AG04450 (cell line): Measurements from ENCODE around the gene TMEM255B. TPM values are rescaled to one million over a fixed set of nuclear protein-coding genes. Genes with fewer than 3 reads are reported as not detected.
"Not testable (repeated sequence)": the region's sequence is repeated elsewhere in the genome, so short reads cannot be mapped to it uniquely, and the experiment has no call there.

ENCODE experiments used
- CTCF ChIA-PET: fragments of 300-600, 350-600 bp; formaldehyde crosslinking; extraction: SDS; loops from one replicate; lab custom pipeline; 2022; ENCODE audit warnings: antibody characterized with exemption, inconsistent platforms; lab: Charles Lee
- POLR2A ChIA-PET: fragments of 350-600 bp; formaldehyde crosslinking; extraction: SDS; loops from one replicate; lab custom pipeline; 2021; ENCODE audit warnings: antibody characterized with exemption, inconsistent platforms; lab: Yijun Ruan, JAX
- DNase-seq: peaks from one replicate; pipeline ENCODE4 v3.0.0-alpha.2; 2011; ENCODE audit warnings: low read depth, low spot score
- H3K27ac ChIP-seq: one replicate; pipeline ENCODE4 v1.5.1; 2012; ENCODE audit warnings: low read depth, low read length, control low read depth
- H3K27me3 ChIP-seq: one replicate; pipeline ENCODE4 v1.6.0; 2012; ENCODE audit warnings: low read length; ENCODE audit not compliant: control insufficient read depth, insufficient read depth
- H3K4me3 ChIP-seq: 2 replicates; pipeline ENCODE4 v1.5.1; 2011; ENCODE audit warnings: mild to moderate bottlenecking, low read depth, low read length, control low read depth
- H3K9me3 ChIP-seq: 2 replicates; pipeline ENCODE4 v1.5.1; 2012; ENCODE audit warnings: low read length; ENCODE audit not compliant: control insufficient read depth, insufficient read depth
- polyA plus RNA-seq: library from polyadenylated mRNA; depleted of rRNA; stranded (reverse); fragments of >200 nt; gene quantifications from 2 replicates; pipeline ENCODE4 v1.2.3, GENCODE V29; 2011
- TF ChIP-seq, protein P1 (sequence below): IDR thresholded peaks from 2 replicates; pipeline ENCODE4 v1.5.1; 2011; ENCODE audit warnings: low read depth, low read length, control low read depth, inconsistent platforms

TMEM255B gene
- polyA plus RNA-seq, 1 experiment, result 4.1 TPM

DNA sequence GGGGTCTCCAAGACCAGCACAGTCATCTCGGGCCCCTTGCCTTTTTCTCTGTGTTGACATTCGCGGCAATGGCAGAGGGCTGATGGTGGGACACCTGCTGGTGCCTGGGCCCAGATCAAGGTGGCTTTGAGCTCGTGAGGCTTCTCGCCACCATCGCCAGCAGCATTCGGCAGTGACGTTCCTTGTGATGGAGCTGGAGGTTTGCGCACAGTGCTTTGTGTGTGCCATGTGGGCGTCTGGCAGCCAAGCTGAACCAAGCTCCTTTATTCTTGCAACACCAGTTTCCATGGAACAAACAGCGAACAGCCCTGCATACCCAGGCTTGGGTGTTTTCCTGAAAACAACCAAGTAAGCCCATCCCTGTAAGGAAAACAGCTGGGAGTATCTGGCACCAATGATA lies 9.1 kb upstream of the TMEM255B start:
- DNase-seq, result no peak
- TF ChIP-seq, protein P1, sequence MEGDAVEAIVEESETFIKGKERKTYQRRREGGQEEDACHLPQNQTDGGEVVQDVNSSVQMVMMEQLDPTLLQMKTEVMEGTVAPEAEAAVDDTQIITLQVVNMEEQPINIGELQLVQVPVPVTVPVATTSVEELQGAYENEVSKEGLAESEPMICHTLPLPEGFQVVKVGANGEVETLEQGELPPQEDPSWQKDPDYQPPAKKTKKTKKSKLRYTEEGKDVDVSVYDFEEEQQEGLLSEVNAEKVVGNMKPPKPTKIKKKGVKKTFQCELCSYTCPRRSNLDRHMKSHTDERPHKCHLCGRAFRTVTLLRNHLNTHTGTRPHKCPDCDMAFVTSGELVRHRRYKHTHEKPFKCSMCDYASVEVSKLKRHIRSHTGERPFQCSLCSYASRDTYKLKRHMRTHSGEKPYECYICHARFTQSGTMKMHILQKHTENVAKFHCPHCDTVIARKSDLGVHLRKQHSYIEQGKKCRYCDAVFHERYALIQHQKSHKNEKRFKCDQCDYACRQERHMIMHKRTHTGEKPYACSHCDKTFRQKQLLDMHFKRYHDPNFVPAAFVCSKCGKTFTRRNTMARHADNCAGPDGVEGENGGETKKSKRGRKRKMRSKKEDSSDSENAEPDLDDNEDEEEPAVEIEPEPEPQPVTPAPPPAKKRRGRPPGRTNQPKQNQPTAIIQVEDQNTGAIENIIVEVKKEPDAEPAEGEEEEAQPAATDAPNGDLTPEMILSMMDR, result no peak
- peaks cover 10% of the 10 kb centered on the region for H3K27me3 ChIP-seq
- ChIA-PET POLR2A (no interaction called here), CTCF (no interaction called here)
- no peak overlapping the region for H3K27ac ChIP-seq
- peaks cover 20% of the 10 kb centered on the region for H3K9me3 ChIP-seq
- no peak overlapping the region for H3K4me3 ChIP-seq

DNA sequence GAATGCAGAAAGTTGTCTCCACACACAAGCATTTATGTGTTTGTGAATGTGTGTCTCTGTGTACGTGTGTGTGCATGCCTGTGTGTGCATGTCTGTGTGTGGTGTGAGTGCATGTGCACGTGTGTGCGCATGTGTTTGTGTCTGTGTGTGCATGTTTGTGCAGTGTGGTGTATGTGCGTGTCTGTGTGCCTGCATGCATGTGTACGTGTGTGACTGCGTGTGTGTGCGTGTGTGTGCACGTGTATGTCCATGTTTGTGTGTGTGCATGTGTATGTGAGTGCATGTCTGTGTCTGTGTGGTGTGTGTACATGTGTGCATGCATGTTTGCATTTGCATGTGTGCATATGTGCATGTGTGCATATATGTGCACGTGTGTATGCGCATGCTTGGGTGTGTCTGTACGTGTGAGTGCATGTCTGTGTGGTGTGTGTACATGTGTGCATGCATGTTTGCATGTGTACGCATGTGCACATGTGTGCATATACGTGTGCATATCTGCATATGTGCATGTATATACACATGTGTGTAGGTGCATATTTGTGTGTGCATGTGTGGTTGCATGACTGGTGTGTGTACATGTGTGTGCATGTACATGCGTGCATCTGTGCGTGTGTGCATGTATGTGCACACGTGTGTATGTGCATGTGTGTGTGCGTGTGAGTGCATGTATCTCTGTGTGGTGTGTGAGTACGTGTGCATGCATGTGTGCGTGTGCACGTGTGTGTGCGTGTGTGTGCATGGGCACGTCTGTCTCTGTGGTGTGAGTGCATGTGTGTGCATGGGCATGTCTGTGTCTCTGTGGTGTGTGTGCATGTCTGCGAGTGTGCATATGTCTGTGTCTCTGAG lies 8.2 kb upstream of the TMEM255B start:
- DNase-seq, result no peak
- no peak overlapping the region for H3K4me3 ChIP-seq
- peaks cover 13% of the 10 kb centered on the region for H3K27me3 ChIP-seq
- H3K27ac ChIP-seq, result no peak overlapping the region
- TF ChIP-seq, protein P1, result no peak
- CTCF ChIA-PET, result no interaction called here
- H3K9me3 ChIP-seq, result peaks cover 20% of the 10 kb centered on the region
- POLR2A ChIA-PET, result no interaction called here

DNA sequence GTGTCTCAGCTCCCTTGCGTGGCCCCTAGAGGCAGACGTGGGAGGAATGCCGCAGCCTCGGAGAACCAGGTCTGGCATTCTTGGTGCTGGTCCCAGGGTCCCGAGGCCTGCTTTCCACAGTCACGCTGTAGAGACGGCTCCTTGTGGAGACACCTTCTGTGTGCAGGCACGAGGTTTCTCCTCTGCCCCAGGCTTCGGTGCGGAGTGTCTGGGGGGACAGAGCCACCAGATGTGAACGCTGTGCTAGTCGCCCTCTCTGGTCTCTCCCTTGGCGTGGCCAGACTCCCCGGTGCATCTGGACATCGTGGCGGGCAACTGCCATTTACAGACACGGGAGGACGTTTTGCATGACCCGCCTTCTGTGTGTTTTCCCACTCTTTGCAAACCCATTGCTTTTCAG lies 7.5 kb upstream of the TMEM255B start:
- TF ChIP-seq, protein P1, result no peak
- Histone ChIP-seq H3K27ac (no peak overlapping the region), H3K4me3 (no peak overlapping the region), H3K27me3 (peaks cover 13% of the 10 kb centered on the region), H3K9me3 (peaks cover 20% of the 10 kb centered on the region)
- POLR2A ChIA-PET, result no interaction called here
- no peak for DNase-seq
- CTCF ChIA-PET, result no interaction called here

DNA sequence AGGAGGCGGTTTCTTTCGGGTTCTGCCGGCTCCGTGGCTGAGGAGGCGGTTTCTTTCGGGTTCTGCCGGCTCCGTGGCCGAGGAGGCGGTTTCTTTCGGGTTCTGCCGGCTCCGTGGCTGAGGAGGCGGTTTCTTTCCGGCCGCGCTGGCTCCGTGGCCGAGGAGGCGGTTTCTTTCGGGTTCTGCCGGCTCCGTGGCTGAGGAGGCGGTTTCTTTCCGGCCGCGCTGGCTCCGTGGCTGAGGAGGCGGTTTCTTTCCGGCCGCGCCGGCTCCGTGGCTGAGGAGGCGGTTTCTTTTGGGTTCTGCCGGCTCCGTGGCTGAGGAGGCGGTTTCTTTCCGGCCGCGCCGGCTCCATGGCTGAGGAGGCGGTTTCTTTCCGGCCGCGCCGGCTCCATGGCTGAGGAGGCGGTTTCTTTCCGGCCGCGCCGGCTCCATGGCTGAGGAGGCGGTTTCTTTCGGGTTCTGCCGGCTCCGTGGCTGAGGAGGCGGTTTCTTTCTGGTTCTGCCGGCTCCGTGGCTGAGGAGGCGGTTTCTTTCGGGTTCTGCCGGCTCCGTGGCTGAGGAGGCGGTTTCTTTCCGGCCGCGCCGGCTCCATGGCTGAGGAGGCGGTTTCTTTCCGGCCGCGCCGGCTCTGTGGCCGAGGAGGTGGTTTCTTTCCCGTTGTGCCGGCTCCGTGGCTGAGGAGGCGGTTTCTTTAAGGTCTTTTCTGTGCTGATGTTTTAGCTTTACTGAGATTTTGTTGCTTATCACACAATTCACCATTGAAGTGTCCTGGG lies 6.6 kb upstream of the TMEM255B start:
- CTCF ChIA-PET, POLR2A ChIA-PET, H3K27ac ChIP-seq, H3K4me3 ChIP-seq, DNase-seq: not testable (repeated sequence)
- Histone ChIP-seq H3K27me3 (peaks cover 11% of the 10 kb centered on the region), H3K9me3 (peaks cover 20% of the 10 kb centered on the region)

DNA sequence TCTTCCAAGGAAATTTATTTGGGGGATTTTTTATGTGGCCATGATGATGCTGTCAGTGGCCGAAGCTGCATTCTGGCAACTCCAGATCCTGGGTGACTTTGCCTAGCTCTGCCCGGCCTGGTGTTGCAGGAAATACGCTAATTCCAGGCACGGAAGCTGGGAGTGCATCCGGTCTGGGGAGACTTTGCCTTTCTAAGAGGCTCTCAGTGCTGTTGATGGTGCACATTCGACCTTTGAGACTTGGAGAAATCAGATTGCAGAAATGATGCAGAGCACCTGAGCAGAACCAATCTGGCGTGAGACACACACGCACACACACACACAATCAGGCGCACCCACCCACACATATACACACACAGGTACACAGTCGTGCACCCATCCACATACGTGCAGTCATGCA lies 5.9 kb upstream of the TMEM255B start:
- CTCF ChIA-PET, result no interaction called here
- Histone ChIP-seq H3K9me3 (peaks cover 20% of the 10 kb centered on the region), H3K27me3 (peaks cover 9% of the 10 kb centered on the region), H3K4me3 (no peak overlapping the region), H3K27ac (no peak overlapping the region)
- TF ChIP-seq, protein P1, result no peak
- no peak for DNase-seq
- POLR2A ChIA-PET, result no interaction called here
